ENCODE measurements around the gene SF3B2.
"Not testable (repeated sequence)": the region's sequence is repeated elsewhere in the genome, so short reads cannot be mapped to it uniquely, and the experiment has no call there.

GRCh38 chr11:66010036-66010435 is 42.1 kb upstream of the SF3B2 start:
- not testable (repeated sequence) for TF ChIP-seq POLR2A (IDR thresholded peaks at IDR 0.05; ENCODE audit: low read length); GATA1 (IDR thresholded peaks at IDR 0.05; ENCODE audit: low read depth, low read length)
